Epithelial cell of proximal tubule (primary cell): Measurements from ENCODE around the gene CYTH1. TPM values are rescaled to one million over a fixed set of nuclear protein-coding genes. Genes with fewer than 3 reads are reported as not detected.

Source experiments
- DNase-seq: peaks from one replicate; pipeline ENCODE4 v3.0.0-alpha.2; 2011; ENCODE audit warnings: low read depth
- H3K4me3 ChIP-seq: 2 replicates; pipeline ENCODE4 v1.5.1; 2011; ENCODE audit warnings: low read depth, mild to moderate bottlenecking, low read length
- CTCF ChIP-seq: conservative IDR thresholded peaks from 2 replicates; pipeline ENCODE4 v1.5.1; 2012; ENCODE audit warnings: low read depth, mild to moderate bottlenecking, low read length
- total RNA-seq: library from RNA; depleted of rRNA; stranded (reverse); fragments of >200 nt; gene quantifications from 2 replicates; pipeline ENCODE4 v1.2.3, GENCODE V29; 2015

Gene CYTH1
- total RNA-seq, 1 donor from 2014 or later: 16.8 TPM

- no peak overlapping the region for H3K4me3 ChIP-seq
- TF ChIP-seq CTCF: peak; percentile 55
- DNase-seq: no peak
Measured at GRCh38 chr17:78745407-78746088, 36.5 kb downstream of the CYTH1 start.

- no peak for DNase-seq
- no peak overlapping the region for H3K4me3 ChIP-seq
- TF ChIP-seq CTCF: no peak
Measured at GRCh38 chr17:78742901-78743300, 39.2 kb downstream of the CYTH1 start.

GRCh38 chr17:78741644-78742284 lies 40.3 kb downstream of the CYTH1 start:
- TF ChIP-seq CTCF: no peak
- no peak overlapping the region for H3K4me3 ChIP-seq
- DNase-seq: no peak

- no peak overlapping the region for H3K4me3 ChIP-seq
- no peak for DNase-seq
- no peak for TF ChIP-seq CTCF
Measured at GRCh38 chr17:78739331-78739931, 42.6 kb downstream of the CYTH1 start.

GRCh38 chr17:78738698-78739097 lies 43.4 kb downstream of the CYTH1 start:
- TF ChIP-seq CTCF: no peak
- H3K4me3 ChIP-seq: no peak overlapping the region
- DNase-seq: no peak

GRCh38 chr17:78738278-78738677 lies 43.8 kb downstream of the CYTH1 start:
- H3K4me3 ChIP-seq: no peak overlapping the region
- TF ChIP-seq CTCF: no peak
- DNase-seq: no peak
